ENCODE data around the gene C2orf42. TPM values are rescaled to one million over a fixed set of nuclear protein-coding genes. Genes with fewer than 3 reads are reported as not detected.
"Not testable (repeated sequence)": the region's sequence is repeated elsewhere in the genome, so short reads cannot be mapped to it uniquely, and the experiment has no call there.

The C2orf42 gene
- total RNA-seq, 1 donor from 2014 or later: 8.1 TPM

DNA sequence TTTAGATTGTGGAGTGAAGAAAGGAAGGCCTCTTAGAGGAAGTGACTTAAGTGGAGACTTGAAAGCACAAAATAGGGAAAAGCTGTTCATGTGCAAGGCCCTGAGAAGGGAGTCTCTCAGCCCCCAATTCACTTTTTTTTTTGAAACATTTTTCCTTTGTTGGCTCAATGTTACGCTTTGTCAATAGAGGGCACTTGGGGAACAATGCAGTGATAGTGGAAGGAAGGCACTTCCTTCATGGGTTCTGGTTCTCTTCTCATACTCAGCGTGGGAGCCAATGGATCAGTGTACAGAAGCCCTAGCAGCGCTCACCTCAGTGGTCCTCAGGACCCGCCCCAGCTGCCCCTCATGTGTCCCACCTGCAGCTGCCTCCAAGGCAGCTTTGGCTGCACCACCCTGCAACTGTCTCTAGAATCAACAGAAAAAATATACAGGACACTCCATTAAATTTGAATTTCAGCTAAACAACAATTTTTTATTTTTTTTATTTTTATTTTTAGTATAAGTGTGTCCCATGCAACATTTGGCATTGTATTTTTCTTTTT lies 8.6 kb upstream of the C2orf42 start:
- TF ChIP-seq, protein P1, sequence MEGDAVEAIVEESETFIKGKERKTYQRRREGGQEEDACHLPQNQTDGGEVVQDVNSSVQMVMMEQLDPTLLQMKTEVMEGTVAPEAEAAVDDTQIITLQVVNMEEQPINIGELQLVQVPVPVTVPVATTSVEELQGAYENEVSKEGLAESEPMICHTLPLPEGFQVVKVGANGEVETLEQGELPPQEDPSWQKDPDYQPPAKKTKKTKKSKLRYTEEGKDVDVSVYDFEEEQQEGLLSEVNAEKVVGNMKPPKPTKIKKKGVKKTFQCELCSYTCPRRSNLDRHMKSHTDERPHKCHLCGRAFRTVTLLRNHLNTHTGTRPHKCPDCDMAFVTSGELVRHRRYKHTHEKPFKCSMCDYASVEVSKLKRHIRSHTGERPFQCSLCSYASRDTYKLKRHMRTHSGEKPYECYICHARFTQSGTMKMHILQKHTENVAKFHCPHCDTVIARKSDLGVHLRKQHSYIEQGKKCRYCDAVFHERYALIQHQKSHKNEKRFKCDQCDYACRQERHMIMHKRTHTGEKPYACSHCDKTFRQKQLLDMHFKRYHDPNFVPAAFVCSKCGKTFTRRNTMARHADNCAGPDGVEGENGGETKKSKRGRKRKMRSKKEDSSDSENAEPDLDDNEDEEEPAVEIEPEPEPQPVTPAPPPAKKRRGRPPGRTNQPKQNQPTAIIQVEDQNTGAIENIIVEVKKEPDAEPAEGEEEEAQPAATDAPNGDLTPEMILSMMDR (conservative IDR thresholded peaks at IDR 0.05; ENCODE audit: low read depth, low read length): no peak
- no peak for DNase-seq (ENCODE audit: low read depth)
- no peak overlapping the region for H3K4me3 ChIP-seq (ENCODE audit: low read depth, low read length)

DNA sequence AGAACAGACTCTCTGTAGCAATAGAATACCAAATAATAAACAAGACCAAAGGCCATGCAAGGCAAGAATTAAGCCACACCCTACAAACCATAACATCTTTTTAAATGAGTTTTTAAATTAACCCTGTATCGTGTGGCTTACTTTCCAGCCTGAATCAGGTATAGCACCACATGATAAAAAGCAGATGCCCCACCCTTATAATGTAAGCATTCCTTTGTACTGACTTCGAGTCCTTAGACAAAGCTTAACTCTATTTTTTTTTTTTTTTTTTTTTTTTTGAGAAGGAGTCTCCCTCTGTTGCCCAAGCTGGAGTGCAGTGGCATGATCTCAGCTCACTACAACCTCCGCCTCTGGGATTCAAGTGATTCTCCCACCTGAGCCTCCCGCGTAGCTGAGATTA lies 1.7 kb upstream of the C2orf42 start:
- no peak overlapping the region for H3K4me3 ChIP-seq (ENCODE audit: low read depth, low read length)
- TF ChIP-seq, protein P1 (conservative IDR thresholded peaks at IDR 0.05; ENCODE audit: low read depth, low read length): no peak
- no peak for DNase-seq (ENCODE audit: low read depth)

DNA sequence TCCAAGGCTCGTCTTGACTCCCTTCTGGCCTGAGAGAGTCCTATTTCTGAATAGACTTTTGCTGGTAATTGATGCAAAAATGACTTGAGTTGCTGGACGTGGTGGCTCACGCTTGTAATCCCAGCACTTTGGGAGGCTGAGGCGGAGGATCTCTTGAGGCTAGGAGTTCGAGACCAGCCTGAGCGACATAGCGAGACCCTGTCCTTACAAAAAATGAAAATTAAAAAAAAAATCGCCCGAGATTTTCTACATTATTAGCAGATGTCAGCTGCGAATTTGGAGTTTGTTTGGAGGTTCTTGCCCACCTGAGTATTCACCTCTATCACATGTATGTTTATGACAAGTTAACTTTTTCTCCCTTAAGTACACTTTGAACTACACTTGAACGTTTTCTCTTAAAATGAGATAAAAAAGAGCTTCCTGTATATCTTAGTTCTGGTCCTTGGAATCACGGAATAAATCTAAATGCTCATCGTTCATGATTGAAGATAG lies 471 bp upstream of the C2orf42 start:
- H3K4me3 ChIP-seq (ENCODE audit: low read depth, low read length): peak overlapping the region; percentile 61
- no peak for DNase-seq (ENCODE audit: low read depth)
- TF ChIP-seq, protein P1 (conservative IDR thresholded peaks at IDR 0.05; ENCODE audit: low read depth, low read length): no peak

DNA sequence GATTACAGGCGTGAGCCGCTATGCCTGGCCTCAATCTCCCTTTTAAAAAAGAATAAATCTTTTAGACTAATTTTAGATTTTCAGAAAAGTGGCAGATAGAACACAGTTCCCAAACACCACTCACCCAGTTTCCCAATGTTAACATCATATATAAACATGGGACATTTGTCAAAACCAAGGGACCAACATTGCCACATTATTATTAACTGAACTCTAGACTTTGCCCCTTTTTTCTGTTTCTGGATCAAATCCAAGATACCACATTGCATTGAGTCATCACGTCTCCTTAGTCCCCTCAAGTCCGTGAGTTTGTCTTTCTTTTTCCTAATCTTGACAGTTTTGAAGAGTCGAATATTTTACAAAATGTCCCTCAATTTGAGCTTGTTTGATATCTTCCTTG lies 2.4 kb downstream of the C2orf42 start:
- TF ChIP-seq, protein P1 (conservative IDR thresholded peaks at IDR 0.05; ENCODE audit: low read depth, low read length): no peak
- DNase-seq (ENCODE audit: low read depth): peak; percentile 36
- no peak overlapping the region for H3K4me3 ChIP-seq (ENCODE audit: low read depth, low read length)

DNA sequence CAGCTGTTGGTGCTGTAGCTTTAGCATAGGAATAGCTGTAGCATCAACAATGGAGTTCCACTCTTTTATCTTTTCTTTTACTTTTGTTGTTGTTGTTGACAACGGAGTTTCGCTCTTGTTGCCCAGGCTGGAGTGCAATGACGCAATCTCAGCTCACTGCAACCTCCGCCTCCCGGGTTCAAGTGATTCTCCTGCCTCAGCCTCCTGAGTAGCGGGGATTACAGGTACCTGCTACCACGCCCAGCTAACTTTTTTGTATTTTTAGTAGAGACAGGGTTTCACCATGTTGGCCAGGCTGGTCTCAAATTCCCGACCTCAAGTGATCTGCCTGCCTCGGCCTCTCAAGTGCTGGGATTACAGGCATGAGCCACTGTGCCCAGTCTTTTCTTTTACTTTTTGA lies 3.6 kb downstream of the C2orf42 start:
- DNase-seq (ENCODE audit: low read depth); H3K4me3 ChIP-seq (ENCODE audit: low read depth, low read length): not testable (repeated sequence)

DNA sequence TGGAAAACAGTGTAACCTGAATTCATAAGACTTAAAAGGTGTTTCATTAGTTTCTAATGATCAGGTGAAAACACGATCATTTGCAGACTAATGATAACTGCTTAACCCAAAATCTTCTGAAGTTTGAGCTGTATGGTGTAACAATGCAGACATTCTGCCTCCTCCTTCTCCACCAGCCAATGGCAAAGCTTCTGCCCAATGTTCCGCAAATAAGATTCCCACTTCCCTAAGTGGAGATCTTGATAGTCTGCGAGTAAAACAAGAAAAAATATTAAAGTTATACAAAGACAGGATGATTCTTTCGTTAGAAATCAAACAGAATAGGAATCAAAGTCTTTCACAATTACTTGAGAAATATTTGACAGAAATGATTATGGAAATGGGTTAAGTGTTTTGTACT lies 8.1 kb downstream of the C2orf42 start:
- H3K4me3 ChIP-seq (ENCODE audit: low read depth, low read length): no peak overlapping the region
- TF ChIP-seq, protein P1 (conservative IDR thresholded peaks at IDR 0.05; ENCODE audit: low read depth, low read length): no peak
- no peak for DNase-seq (ENCODE audit: low read depth)

DNA sequence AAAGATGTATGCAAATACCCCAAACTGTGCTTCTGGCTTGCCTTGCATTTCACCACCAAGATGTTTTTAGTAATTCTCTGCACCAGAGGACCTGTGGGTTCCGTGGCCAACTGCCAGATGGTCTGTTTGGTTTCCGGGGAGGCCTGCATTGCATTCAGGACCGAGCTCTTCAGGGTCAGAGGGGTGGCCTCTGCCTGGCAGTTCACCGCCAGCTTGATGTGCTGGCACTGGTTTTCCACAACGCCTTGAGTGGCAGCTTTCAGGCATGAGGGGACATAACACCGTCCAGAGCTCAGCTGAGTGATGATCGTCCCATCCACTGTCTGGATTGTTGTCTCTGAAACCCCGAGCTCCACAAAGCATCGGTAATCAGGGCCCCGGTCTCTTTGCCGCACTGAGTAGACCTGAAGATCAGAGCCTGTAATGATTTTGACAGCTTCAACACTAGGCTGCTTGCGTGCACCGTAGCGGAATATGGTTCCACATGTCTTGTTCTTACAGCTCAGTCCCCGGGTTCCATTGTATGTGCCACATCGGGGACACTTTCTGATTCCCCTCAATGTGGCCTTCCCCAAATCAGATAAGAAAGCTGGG lies 9.4 kb downstream of the C2orf42 start:
- TF ChIP-seq, protein P1 (conservative IDR thresholded peaks at IDR 0.05; ENCODE audit: low read depth, low read length): no peak
- DNase-seq (ENCODE audit: low read depth): no peak
- no peak overlapping the region for H3K4me3 ChIP-seq (ENCODE audit: low read depth, low read length)

Measured in epithelial cell of proximal tubule (primary cell).